HFF-Myc (cell line): ENCODE results near the gene SLC2A4RG.

Experiments
- DNase-seq: peaks from one replicate; pipeline ENCODE4 v3.0.0-alpha.2; 2011; ENCODE audit warnings: low read depth; ENCODE audit errors: extremely low read depth
- H3K4me3 ChIP-seq: replicated peaks from 2 replicates; pipeline ENCODE4 v1.5.1; 2011; ENCODE audit warnings: low read depth, mild to moderate bottlenecking, control low read depth, low read length
- CTCF ChIP-seq: IDR thresholded peaks from 2 replicates; pipeline ENCODE4 v1.5.1; 2012; ENCODE audit warnings: mild to moderate bottlenecking, low read depth, low read length, control low read depth; ENCODE audit errors: missing control alignments

The SLC2A4RG gene

GRCh38 chr20:63700199-63701050, 39.2 kb upstream of the SLC2A4RG start:
- DNase-seq = no peak
- no peak overlapping the region for H3K4me3 ChIP-seq

DNA sequence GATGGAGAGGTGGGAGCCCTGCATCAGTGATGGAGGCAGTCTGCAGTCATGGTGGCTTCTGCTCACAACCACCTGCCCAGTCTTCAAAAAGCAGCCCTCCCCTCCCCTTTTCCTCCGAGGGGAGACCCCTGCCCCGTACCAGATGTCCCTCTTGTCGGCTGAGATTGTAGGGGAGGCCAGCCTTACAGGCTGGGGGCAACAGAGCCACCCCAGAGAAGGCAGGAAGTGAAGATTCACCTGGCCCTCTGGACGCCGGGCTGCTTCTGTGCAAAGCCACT, 38.6 kb upstream of the SLC2A4RG start:
- no peak for TF ChIP-seq CTCF
- H3K4me3 ChIP-seq = no peak overlapping the region
- no peak for DNase-seq

More at GRCh38 chr20:63700199-63701050, 39.2 kb upstream of the SLC2A4RG start:
- no peak for TF ChIP-seq CTCF

DNA sequence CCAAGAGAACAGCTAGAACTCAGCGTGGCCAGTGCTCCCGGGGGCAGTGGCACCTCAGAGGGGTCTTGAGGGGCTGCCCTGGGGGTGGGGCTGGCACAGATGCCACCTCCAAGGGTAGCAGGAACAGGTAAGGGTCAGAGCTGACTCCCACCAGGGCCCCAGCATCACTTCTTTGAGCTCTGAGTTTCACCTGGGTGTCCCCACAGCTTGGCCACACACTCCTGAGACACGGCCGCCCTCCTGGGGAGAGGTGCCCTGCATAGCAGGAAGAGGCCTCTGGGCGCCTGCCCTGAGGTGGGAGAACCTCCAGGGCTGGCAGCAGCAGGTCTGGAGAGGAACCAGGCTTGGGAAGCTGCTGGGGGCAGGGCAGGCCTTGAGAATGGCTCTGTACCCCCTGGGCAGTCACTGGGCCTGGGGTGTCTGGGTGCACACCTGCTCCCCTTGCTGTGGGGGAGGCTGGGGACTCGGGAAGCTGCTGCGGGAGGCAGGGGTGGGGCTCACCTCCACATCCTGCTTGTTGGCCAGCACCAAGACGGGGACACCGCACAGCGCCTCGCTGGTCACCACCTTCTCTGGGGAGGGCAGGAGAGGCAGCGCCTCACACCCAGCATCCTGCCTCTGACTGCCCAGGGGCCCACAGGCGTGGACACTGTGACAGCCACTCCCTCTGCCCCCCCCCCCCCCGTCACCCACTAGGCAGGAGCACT, 38.1 kb upstream of the SLC2A4RG start:
- TF ChIP-seq CTCF = no peak
- no peak overlapping the region for H3K4me3 ChIP-seq
- no peak for DNase-seq

DNA sequence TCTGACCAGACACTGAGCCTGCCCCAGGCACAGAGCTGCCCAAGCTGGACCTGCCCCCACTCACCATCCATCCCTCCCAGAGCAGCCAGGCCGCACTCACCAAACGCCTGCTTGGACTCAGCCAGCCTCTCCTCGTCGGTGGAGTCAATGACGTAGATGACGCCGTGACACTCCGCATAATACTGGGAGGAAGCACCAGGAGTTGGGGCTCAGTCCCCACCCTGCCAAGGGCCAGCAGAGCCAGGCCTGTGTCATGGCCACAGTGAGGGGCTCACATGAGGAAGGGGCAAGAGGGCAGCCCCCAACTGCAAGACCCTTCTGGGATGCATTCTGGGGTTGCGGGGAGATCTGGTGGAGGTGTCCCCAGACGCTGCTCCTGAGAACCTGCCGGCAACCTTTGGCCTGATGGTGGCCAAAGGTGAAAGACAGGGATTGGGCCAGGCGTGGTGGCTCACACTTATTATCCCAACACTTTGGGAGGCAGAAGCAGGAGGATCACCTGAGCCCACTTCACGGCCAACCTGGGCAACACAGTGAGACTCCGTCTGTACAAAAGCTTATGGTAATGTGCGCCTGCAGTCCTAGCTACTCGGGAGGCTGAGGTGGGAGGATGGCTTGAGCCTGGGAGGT, 37.4 kb upstream of the SLC2A4RG start:
- DNase-seq = no peak
- no peak overlapping the region for H3K4me3 ChIP-seq
- TF ChIP-seq CTCF = no peak

GRCh38 chr20:63702751-63703470, 36.7 kb upstream of the SLC2A4RG start:
- TF ChIP-seq CTCF = no peak
- H3K4me3 ChIP-seq = no peak overlapping the region
- no peak for DNase-seq

GRCh38 chr20:63703471-63703975, 36.1 kb upstream of the SLC2A4RG start:
- no peak for TF ChIP-seq CTCF
- H3K4me3 ChIP-seq = no peak overlapping the region
- DNase-seq = no peak
